ENCODE measurements around the gene CHRNA3. TPM values are rescaled to one million over a fixed set of nuclear protein-coding genes. Genes with fewer than 3 reads are reported as not detected.
A peak's percentile ranks its signal among the peaks of the same experiment; 100 is the strongest.

CHRNA3 gene

GRCh38 chr15:78551902-78552301, 68.9 kb downstream of the CHRNA3 start:
- Histone ChIP-seq H3K4me2 (ENCODE audit: low read length, poor library complexity, severe bottlenecking) (no peak overlapping the region), H3K4ac (ENCODE audit: low read depth in 1 of 2, low read length in 2 of 2) (no peak overlapping the region), H3K14ac (ENCODE audit: low read length in 2 of 2) (no peak overlapping the region)

GRCh38 chr15:78550815-78551214, 70.0 kb downstream of the CHRNA3 start:
- no peak overlapping the region for H2BK15ac ChIP-seq (ENCODE audit: low read depth, poor library complexity, severe bottlenecking)
- no peak overlapping the region for H3K4me3 ChIP-seq (ENCODE audit: insufficient read depth in 1 of 2, low read depth in 1 of 2, low read length in 2 of 2)
- H3K4me2 ChIP-seq (ENCODE audit: low read length, poor library complexity, severe bottlenecking), result no peak overlapping the region
- no peak overlapping the region for H3K9ac ChIP-seq (ENCODE audit: low read length)
- H3K79me1 ChIP-seq (replicated peaks; ENCODE audit: low read length, poor library complexity, severe bottlenecking), result peaks cover 2% of the 10 kb centered on the region
- no peak overlapping the region for H3K27ac ChIP-seq (ENCODE audit: low read length, poor library complexity, severe bottlenecking)
- no peak overlapping the region for H2BK120ac ChIP-seq (ENCODE audit: low read depth, low read length)
- H3K14ac ChIP-seq (ENCODE audit: low read length in 2 of 2), result no peak overlapping the region
- 94% methylated on average over 3 of the region's 3 CpGs for WGBS
- no peak overlapping the region for H4K91ac ChIP-seq (ENCODE audit: low read length)
- H2BK12ac ChIP-seq (ENCODE audit: low read length in 2 of 2), result no peak overlapping the region
- H3K27me3 ChIP-seq (ENCODE audit: control insufficient read depth in 1 of 2, insufficient read depth in 1 of 2, low read length in 2 of 2), result no peaks in the 10 kb centered on the region
- H2AK5ac ChIP-seq (ENCODE audit: low read length, severe bottlenecking), result no peak overlapping the region
- no peak overlapping the region for H4K8ac ChIP-seq (ENCODE audit: low read length)
- H2BK5ac ChIP-seq (ENCODE audit: low read depth, low read length, poor library complexity, severe bottlenecking), result no peak overlapping the region
- no peak for DNase-seq
- no peak overlapping the region for H2AFZ ChIP-seq (ENCODE audit: low read depth, low read length)
- no peaks in the 10 kb centered on the region for H3K9me3 ChIP-seq (ENCODE audit: control insufficient read depth, low read length)
- peaks cover 27 to 54% of the 10 kb centered on the region in 2 experiments for H3K36me3 ChIP-seq (ENCODE audit: control insufficient read depth in 1 of 2, insufficient read depth in 2 of 2, low read depth in 1 of 2, low read length in 2 of 2)
- H3K18ac ChIP-seq (ENCODE audit: low read depth in 1 of 2, low read length in 2 of 2), result no peak overlapping the region
- H3K4ac ChIP-seq (ENCODE audit: low read depth in 1 of 2, low read length in 2 of 2), result no peak overlapping the region
- H3K23ac ChIP-seq (ENCODE audit: low read length in 2 of 2), result no peak overlapping the region
- H3K4me1 ChIP-seq (ENCODE audit: control insufficient read depth, insufficient read depth, low read depth, low read length), result no peaks in the 10 kb centered on the region

More at GRCh38 chr15:78551902-78552301, 68.9 kb downstream of the CHRNA3 start:
- H2AK5ac ChIP-seq (ENCODE audit: low read length, severe bottlenecking), result no peak overlapping the region
- H3K27ac ChIP-seq (ENCODE audit: low read length, poor library complexity, severe bottlenecking), result no peak overlapping the region
- no peak for DNase-seq
- H3K27me3 ChIP-seq (ENCODE audit: control insufficient read depth in 1 of 2, insufficient read depth in 1 of 2, low read length in 2 of 2), result no peaks in the 10 kb centered on the region
- no peaks in the 10 kb centered on the region for H3K4me1 ChIP-seq (ENCODE audit: control insufficient read depth, insufficient read depth, low read depth, low read length)
- 98% methylated on average over 4 of the region's 5 CpGs for WGBS
- H2BK12ac ChIP-seq (ENCODE audit: low read length in 2 of 2), result no peak overlapping the region
- H2AFZ ChIP-seq (ENCODE audit: low read depth, low read length), result no peak overlapping the region
- H2BK15ac ChIP-seq (ENCODE audit: low read depth, poor library complexity, severe bottlenecking), result no peak overlapping the region
- no peak overlapping the region for H3K18ac ChIP-seq (ENCODE audit: low read depth in 1 of 2, low read length in 2 of 2)
- H3K79me1 ChIP-seq (replicated peaks; ENCODE audit: low read length, poor library complexity, severe bottlenecking), result no peaks in the 10 kb centered on the region
- H2BK120ac ChIP-seq (ENCODE audit: low read depth, low read length), result no peak overlapping the region
- H4K91ac ChIP-seq (ENCODE audit: low read length), result no peak overlapping the region
- H3K36me3 ChIP-seq (ENCODE audit: control insufficient read depth in 1 of 2, insufficient read depth in 2 of 2, low read depth in 1 of 2, low read length in 2 of 2), result peaks cover 19 to 43% of the 10 kb centered on the region in 2 experiments
- H2BK5ac ChIP-seq (ENCODE audit: low read depth, low read length, poor library complexity, severe bottlenecking), result no peak overlapping the region
- no peak overlapping the region for H3K23ac ChIP-seq (ENCODE audit: low read length in 2 of 2)
- H3K9ac ChIP-seq (ENCODE audit: low read length), result no peak overlapping the region
- no peak overlapping the region for H3K4me3 ChIP-seq (ENCODE audit: insufficient read depth in 1 of 2, low read depth in 1 of 2, low read length in 2 of 2)
- no peak overlapping the region for H4K8ac ChIP-seq (ENCODE audit: low read length)
- no peaks in the 10 kb centered on the region for H3K9me3 ChIP-seq (ENCODE audit: control insufficient read depth, low read length)

GRCh38 chr15:78550194-78550593, 70.6 kb downstream of the CHRNA3 start:
- Histone ChIP-seq H2BK15ac (ENCODE audit: low read depth, poor library complexity, severe bottlenecking) (no peak overlapping the region), H3K79me1 (replicated peaks; ENCODE audit: low read length, poor library complexity, severe bottlenecking) (peaks cover 2% of the 10 kb centered on the region), H3K9me3 (ENCODE audit: control insufficient read depth, low read length) (no peaks in the 10 kb centered on the region), H3K36me3 (ENCODE audit: control insufficient read depth in 1 of 2, insufficient read depth in 2 of 2, low read depth in 1 of 2, low read length in 2 of 2) (peaks cover 27 to 60% of the 10 kb centered on the region in 2 experiments), H4K8ac (ENCODE audit: low read length) (no peak overlapping the region), H3K14ac (ENCODE audit: low read length in 2 of 2) (no peak overlapping the region), H3K4me1 (ENCODE audit: control insufficient read depth, insufficient read depth, low read depth, low read length) (no peaks in the 10 kb centered on the region), H2BK5ac (ENCODE audit: low read depth, low read length, poor library complexity, severe bottlenecking) (no peak overlapping the region), H4K91ac (ENCODE audit: low read length) (peak overlapping the region; percentile 59), H2BK12ac (ENCODE audit: low read length in 2 of 2) (no peak overlapping the region), H3K4me3 (ENCODE audit: insufficient read depth in 1 of 2, low read depth in 1 of 2, low read length in 2 of 2) (no peak overlapping the region), H3K18ac (ENCODE audit: low read depth in 1 of 2, low read length in 2 of 2) (no peak overlapping the region), H2BK120ac (ENCODE audit: low read depth, low read length) (no peak overlapping the region), H3K23ac (ENCODE audit: low read length in 2 of 2) (no peak overlapping the region), H3K4me2 (ENCODE audit: low read length, poor library complexity, severe bottlenecking) (no peak overlapping the region), H3K9ac (ENCODE audit: low read length) (no peak overlapping the region), H2AK5ac (ENCODE audit: low read length, severe bottlenecking) (no peak overlapping the region), H2AFZ (ENCODE audit: low read depth, low read length) (no peak overlapping the region), H3K27me3 (ENCODE audit: control insufficient read depth in 1 of 2, insufficient read depth in 1 of 2, low read length in 2 of 2) (no peaks in the 10 kb centered on the region), H3K27ac (ENCODE audit: low read length, poor library complexity, severe bottlenecking) (no peak overlapping the region), H3K4ac (ENCODE audit: low read depth in 1 of 2, low read length in 2 of 2) (no peak overlapping the region)
- WGBS, result 78% methylated on average over 6 of the region's 6 CpGs
- DNase-seq, result no peak

Small RNAs within 50 kb of the gene (small RNA-seq; reads per million reads assigned to genes)
- not detected for gene AC067863.2 (ENCODE audit: low read depth)

Data from mesenchymal stem cell (in vitro differentiated cells and primary cell).